Measurements from ENCODE around the gene KHK.
A peak's percentile ranks its signal among the peaks of the same experiment; 100 is the strongest.
"Not testable (repeated sequence)": the region's sequence is repeated elsewhere in the genome, so short reads cannot be mapped to it uniquely, and the experiment has no call there.

Gene KHK

DNA sequence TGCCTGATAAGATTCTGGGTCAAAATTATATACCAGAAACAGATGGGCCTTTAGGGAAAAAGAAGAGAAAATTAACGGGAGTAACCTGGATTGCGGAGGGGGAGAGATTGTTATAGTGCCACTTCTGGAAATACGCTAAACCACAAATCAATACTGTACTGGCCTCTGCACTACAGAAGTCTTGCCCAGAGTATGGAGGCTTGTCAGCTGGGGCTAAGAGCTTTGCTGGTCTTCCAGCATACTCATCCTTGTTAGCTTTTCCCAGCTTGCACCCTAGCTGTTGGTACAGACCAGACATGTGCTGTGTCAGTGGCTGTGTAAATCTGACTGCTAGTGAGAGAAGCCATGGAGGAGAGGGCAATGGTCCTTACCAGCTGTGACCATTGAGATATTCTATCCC is 26.2 kb upstream of the KHK start:
- DNase-seq (ENCODE audit: low spot score): no peak

DNA sequence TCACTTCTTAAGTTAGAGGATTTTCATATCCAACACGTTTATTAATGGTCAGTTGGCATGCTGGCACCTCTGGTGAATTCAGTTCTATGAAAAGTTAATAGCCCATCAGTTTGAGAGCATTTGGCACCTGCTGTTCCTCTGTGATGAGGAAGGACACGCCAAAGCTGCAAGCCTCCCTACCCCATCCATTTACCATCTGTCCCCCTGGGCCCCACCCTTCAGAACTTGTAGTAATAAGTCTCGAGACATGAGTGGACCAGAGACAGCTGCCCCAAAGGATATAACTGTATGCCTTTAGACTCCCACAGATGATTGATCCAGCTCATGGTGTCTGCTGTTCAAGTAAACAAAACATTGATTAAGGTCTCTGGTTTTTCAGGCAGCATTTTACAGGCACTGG is 21.4 kb upstream of the KHK start:
- no peak for DNase-seq (ENCODE audit: low spot score)

DNA sequence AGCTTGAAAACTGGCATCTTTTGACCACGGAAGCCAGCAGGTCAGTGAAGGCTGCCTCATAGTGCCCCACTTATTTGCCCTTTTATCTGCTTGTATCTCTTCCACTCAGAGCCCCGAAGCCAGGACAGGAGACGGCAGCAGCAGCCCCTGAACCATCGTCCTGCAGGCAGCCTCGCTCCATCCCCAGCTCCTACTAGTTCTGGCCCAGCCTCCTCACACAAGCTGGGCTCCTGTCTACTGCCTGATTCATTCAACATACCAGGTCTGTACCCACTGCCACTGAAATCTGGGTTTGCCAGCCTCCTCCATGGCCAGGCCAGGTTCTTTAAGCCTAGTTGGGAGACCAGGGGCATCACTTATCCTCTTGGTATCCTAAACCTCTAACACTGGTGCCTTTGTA is 19.2 kb upstream of the KHK start:
- no peak for DNase-seq (ENCODE audit: low spot score)

DNA sequence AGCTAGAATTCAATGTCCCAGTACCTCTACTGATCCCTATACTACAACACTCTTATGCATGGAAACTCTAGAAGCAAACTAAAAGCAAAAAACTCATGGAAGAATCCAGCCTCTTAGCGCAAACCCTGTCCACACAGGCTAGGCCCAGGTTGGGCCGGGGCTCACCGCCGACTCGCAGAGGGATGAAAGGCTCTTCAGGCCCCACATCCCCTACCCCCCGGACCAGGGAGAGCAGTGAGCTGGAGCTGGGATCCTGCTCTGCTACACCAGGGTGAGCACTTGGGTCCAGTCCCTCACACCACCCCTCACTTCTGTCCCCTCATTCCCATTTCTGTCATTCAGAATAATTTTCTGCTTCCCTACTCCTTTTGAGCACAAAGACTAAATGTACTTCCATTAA is 17.1 kb upstream of the KHK start:
- DNase-seq (ENCODE audit: low spot score): no peak

DNA sequence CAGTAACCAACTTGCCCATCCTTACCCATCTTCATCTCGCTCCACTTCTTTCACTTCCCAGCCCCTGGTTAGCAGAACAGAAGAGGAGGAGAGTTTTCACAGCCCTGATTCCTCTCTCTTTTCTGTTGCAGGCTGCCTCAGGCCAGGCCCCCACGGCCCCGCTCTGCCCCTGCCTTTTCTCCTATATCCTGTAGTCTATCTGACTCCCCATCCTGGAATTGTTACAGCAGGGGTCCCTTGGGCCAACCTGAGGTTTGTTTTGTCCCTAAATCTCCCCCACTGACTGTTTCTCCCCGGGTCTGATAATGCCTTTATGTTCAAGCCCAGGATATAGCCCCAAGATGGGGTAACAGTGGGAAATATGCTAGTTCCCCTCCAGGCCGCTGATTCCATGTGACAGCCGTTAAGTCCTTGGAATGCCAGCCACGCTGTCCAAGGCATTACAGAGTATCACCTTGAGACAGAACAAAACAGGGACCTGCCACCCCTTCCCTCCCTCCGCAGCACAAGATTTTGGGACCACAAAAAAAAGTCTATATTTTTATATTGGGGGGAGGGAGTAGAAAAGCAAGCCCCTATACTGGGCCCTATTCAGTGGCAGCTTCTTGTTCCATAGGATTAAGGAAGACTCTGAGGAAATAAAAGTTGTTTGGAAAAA is 16.5 kb upstream of the KHK start:
- DNase-seq (ENCODE audit: low spot score): no peak

DNA sequence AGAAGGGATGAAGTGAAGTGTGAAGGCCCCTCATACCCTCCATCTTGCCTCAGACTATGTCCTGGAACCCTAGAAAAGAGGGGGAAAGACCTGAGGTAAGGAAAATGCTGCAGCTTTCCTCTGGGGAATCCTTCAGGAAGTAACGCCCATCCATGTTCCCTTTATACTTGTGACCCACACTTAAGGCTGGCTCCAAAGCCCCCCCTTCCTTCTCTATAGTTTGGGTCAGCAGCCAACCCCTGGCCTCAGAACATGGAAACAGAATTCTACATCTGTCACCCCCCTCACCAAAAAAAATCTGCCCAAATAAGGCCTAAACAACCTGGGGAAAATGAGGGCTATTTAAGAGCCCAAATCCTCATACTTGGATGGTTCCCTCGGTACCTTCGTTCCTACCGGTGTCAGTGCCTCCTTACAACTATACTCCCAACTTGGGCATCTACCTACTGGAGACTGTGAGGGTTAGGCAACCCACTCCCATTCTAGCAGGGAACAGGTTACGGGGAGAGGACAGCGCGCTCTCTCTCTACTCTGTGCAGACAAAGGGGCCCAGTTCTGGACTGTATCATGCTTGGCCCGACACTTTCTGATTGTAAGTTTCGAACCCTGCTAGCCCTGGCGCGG is 15.8 kb upstream of the KHK start:
- no peak for DNase-seq (ENCODE audit: low spot score)

DNA sequence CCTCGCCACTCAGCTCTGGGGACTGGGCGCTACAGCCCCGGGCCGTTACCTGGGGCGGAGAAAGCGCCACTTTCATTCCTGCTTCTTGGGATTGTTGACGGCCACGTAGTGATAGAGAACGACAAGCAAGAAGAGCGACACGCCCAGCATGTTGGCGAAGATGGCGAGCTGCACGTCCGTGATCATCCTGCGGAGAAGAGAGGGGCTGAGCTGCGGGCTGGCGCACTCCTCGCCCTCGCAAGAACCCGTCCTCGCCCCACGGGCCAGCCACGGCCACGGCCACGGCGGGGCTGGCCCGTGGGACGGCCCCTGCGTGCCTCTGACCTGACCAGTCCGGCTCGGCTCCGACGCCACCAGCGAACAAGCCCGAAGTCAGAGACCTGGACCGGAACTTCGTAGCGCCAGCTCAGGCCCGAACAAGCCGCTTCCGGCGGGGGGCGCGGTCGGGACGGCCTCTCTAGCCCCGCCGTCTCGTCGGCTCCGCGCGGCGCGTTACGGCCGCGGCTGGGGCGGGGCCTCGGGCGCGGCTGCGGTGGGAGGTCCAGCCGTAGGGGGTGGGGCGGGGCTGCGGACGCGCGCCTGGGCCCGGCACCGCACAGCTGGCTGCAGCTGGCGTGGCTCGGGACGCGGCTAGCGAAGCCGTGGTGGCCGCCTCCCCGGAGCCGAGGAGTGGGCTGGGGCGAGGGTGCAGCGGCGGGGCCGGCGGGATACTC is 15.1 kb upstream of the KHK start, which contains the start of gene OST4:
OST4 (minus strand) TSS at position 378 of the 713 bp plus-strand sequence.
- DNase-seq (ENCODE audit: low spot score): peak; percentile 97

DNA sequence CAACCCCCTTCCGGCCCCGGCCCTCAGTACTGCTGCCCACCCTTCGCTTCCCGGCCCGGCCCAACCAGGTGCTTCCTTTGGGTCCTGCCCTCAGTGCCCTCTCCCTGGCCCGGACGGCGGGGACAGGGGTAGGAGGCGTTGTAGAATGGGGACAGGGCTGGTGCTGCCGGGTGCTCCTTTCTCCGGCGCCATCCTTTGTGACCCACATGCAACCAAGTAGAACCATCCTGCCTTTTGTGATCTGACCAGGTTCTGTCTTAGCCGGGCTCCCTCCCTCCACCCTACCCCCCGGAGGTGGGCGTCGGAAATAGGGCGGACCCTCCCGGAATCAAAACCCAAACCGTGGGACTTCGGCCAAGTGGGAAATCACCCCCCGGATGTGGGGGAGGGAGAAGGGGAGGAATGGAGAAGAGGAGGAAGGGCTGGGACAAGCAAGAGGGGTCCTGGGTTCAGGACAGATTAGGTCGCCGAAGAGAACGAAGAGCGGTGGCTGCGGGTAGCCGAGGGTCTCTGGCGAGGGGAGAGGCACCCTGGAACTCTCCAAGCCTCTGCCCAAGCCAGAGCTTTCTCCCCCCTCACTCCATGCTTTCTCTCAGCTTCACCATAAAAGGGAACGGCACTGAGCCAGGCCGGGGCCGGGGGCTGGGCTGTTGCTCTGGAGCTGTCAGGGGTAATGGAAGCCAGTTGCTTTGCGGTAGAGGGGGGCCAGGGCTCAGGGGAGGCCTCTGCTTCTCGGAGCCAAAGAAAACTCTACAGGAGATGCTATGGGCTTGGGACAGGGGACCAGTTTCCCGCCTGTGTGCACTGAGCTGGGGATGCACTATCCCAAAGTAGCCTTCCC is 14.4 kb upstream of the KHK start:
- DNase-seq (ENCODE audit: low spot score): peak; percentile 25

DNA sequence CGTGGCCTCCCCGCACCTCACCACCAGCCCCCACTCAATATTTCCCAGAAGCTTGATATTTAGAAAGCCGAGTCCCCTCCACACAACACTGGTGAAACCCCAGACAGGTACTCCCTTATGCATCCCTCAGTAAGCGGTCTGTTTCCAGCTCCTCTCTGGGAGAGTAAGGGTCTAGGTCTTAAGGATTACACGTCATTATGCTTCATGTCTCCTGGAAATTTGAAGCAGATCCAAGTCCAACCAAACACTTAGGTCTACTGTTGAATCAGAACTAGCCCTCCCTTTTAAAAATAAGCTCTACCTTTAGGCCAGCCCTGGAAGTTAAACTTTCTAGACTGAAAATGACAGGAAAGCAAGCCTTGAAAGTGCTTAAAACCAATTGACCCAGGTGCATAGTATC is 13.7 kb upstream of the KHK start:
- DNase-seq (ENCODE audit: low spot score): no peak

DNA sequence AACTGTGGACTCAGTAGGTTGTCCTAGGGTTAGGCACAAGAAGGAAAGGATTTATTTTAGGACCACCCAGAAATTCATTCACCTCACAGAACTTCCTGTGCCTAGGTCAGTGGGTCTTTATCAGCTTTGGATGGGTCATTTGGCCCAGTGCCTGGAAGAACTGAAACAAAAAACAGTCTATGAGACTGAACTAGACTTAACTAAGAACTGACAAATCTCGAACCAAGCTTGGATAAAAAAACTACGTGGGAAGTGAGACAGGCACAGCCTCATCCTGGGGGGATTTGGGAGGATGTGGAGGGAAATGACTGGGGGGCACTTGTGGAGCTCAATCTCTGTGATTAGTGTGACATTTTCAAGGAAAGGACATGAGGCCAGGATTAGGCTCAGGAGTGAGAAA is 12.8 kb upstream of the KHK start:
- no peak for DNase-seq (ENCODE audit: low spot score)

DNA sequence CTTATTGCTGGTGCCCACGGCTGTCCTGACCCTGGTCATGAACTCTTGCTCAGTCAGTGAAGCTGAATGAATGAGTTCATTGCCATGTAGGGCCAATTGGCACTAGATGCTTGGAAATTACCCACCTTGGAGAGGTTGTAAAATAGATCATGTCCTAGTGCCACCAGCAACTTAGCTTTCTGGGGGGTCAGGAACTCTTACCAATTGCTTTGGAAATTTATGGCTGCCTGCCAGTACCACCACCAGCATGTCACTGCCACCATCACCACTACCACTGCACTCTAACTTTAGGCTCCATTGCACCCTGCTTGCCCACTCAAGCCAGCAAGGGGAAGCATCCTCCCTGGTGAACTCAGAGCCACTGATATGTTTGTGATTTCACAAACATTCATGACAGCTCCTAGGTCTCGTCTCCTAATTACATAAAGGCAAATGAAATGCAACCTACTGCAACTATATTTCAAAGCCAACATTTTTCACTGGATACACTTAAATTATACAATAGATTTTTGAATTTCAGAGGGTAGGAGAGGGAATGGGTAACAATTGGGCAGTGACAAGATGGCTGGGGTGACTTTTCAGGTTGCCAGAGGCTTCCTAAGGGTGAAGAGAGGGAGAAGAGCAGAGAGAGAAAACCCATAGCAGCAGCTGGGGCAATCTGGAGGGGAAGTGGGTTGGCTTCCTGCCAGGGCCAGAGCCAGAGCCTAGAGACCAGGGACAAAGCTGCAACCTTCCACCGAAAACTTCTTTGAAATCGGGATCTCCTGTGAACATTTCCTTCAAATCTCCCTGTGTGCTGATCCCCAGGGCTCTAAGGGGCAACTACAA is 11.6 kb upstream of the KHK start:
- DNase-seq (ENCODE audit: low spot score): no peak

DNA sequence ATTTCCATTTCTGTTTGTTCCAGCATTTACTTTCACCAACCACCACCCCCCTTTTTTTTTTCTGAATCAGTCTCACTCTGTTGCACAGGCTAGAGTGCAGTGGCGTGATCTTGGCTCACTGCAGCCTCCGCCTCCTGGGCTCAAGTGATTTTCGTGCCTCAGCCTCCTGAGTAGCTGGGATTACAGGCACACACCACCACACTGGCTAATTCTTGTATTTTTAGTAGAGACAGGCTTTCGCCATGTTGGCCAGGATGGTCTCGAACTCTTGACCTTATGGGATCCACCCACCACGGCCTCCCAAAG is 11.1 kb upstream of the KHK start:
- DNase-seq (ENCODE audit: low spot score): not testable (repeated sequence)

DNA sequence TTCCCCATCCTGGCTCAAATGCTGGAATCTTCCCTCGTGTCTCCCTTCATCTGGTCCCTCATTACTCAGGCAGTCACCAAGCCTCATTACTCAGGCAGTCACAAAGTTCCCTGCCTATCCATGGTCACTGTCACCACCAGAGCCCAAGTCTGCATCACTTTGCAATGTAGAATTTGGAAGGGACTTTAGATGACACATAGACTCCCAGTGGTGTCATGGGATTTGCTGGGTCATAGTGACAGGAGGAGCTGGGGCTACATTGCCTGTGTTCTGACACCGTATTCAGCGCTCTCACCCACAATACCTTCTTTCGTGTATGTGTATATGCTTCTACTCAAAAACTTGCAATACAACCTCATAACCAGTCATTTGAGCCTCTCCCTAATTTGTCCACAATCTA is 10.2 kb upstream of the KHK start:
- no peak for DNase-seq (ENCODE audit: low spot score)

DNA sequence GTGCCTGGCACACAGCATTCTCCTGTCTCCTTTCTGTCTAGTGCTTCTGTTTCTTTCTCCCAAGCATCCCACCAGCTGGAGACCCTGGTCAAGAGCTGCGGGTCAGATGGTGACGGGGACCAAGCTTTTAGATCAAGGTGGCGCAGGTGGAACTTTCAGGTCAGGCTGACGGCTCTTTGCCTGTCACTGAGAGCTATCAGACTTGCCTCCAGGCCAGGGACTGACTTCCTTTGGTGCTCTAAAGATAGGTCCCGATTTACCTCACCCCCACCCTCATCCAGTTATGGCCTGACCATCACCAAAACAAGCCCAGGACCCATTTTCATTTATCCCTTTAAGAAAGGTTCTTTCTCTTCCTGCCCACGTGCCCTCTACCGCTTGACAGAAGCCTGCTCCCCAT is 9.3 kb upstream of the KHK start:
- DNase-seq (ENCODE audit: low spot score): no peak

DNA sequence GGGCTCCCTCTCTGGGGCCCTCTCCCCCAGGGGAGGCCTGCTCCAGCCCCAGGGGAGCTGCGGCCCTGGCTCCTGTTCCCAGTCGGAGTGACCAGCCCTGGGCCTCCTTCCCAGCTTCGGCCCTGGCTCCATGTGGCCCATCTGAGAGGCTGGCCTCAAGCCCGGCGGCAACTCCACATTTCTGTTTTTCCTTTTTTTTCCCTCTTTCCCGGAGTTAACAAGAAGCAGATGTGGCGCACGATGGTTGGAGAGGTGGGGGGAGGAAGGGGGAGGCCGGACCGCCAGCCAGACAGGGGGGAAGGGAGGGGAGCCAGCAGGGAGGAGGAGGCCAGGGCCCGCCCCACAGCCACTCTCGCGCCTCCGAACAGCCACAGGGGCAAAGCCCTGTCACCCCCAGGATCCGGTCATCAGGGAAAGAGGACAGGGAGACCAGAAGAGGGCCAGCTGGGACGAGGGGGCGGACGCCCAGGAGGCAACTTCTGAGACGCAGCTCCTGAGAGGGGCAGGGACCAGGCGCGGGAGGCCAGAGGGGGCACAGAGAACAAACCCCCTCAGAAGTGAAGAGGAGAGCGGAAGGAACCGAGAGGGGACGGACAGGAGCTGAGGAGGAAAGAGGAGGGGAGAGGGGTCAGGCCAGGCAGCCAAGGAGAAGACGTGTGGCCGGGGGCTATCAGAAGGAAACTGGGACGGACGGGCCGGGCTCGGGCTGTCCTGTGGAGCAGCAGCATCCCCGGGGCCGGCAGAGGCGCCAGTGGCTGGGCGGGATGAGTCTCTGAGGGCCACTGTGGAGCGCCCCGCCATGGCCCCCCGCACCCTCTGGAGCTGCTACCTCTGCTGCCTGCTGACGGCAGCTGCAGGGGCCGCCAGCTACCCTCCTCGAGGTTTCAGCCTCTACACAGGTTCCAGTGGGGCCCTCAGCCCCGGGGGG is 8.0 kb upstream of the KHK start, which contains the start of gene EMILIN1:
EMILIN1 (plus strand) TSS at position 349 of the 928 bp plus-strand sequence; CDS start at position 800, 451 bp downstream.
- peak; percentile 95 for DNase-seq (ENCODE audit: low spot score)

DNA sequence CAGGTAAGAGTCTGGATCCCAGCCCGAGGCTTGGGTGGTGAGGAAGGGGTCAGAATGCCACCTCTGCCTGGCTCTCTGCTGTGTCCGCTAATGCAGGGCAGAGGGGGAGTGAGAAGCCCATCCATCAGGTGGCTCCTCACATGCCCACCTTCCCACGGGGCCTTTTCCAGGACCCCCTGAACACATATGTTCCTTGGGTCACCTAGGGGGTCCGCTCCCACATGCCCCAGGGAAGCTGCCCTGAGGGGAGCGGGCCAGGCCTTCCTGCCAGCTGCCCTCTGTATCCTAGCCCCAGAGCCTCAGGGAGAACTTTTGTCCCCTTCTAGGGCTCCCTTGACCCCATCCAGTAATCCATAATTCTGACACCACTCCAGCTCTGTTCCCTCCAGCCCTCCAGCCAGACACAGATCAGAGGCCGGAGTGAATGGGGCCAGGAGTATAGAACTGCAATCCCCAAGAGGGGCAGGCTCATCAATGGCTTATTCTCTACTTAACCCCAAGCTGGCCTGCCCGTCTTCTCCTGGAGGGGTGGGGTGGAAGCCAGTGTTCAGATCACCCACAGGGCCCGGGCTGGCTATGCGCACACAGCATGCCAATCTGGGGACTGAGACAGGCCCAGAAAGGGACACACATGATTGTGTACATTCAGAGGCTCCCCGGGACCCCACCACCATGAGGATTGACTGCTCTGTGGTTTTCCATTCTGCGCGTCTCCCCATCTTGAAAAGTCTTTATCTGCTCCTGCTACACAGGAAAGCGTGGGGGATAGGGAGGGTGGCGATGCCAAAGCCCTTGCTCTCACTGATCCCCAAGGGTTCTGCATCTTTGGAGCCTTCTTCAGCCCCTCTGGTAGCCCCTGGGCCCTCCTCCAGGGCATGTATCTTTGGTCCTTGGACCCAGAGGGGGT is 7.1 kb upstream of the KHK start:
- DNase-seq (ENCODE audit: low spot score): peak; percentile 44

DNA sequence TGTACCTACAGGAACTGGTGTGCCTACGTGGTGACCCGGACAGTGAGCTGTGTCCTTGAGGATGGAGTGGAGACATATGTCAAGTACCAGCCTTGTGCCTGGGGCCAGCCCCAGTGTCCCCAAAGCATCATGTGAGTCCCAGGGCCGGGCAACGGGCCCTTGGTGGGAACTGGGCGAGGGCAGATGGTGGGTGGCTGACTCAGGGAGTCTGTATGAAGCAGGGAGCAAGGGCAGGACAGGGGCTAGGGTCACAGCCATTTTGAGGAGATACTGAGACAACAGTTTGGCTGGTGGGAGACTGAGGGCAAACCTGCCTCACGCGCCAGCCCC is 6.5 kb upstream of the KHK start:
- DNase-seq (ENCODE audit: low spot score): no peak

DNA sequence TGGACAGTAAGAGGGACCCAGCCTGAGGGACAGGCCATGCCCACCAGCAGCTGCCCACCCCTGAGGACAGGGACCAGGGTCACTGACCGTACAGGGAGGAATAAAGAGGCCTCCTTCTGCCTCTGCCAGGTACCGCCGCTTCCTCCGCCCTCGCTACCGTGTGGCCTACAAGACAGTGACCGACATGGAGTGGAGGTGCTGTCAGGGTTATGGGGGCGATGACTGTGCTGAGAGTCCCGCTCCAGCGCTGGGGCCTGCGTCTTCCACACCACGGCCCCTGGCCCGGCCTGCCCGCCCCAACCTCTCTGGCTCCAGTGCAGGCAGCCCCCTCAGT is 6.0 kb upstream of the KHK start:
- DNase-seq (ENCODE audit: low spot score): no peak

DNA sequence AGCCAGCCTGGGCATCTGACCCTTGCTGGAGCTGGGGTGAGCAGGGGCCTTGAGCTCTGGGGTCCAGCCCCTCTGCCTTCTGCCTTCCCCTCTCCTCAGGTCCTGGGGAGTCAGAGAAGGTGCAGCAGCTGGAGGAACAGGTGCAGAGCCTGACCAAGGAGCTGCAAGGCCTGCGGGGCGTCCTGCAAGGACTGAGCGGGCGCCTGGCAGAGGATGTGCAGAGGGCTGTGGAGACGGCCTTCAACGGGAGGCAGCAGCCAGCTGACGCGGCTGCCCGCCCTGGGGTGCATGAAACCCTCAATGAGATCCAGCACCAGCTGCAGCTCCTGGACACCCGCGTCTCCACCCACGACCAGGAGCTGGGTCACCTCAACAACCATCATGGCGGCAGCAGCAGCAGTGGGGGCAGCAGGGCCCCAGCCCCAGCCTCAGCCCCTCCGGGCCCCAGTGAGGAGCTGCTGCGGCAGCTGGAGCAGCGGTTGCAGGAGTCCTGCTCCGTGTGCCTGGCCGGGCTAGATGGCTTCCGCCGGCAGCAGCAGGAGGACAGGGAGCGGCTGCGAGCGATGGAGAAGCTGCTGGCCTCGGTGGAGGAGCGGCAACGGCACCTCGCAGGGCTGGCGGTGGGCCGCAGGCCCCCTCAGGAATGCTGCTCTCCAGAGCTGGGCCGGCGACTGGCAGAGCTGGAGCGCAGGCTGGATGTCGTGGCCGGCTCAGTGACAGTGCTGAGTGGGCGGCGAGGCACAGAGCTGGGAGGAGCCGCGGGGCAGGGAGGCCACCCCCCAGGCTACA is 4.4 kb upstream of the KHK start:
- no peak for DNase-seq (ENCODE audit: low spot score)

Data from GM03348 (cell line).